OCI-LY1 (cell line): ENCODE results near the gene ITPK1.

Experiments used
- H2AFZ ChIP-seq: fragments of 200-600 bp; sonication (generic), shearing (Covaris generic); 2 replicates; pipeline ENCODE4 v1.6.0; 2014; ENCODE audit warnings: antibody characterized with exemption, mild to moderate bottlenecking, low read length
- H3F3A ChIP-seq: fragments of 200-600 bp; sonication (generic), shearing (Covaris generic); 2 replicates; pipeline ENCODE4 v1.6.0; 2014; ENCODE audit warnings: mild to moderate bottlenecking, antibody characterized with exemption, low read length, moderate library complexity; ENCODE audit not compliant: insufficient read depth
- H3K27ac ChIP-seq: fragments of 200-600 bp; sonication (generic); 2 replicates; pipeline ENCODE4 v1.5.1; 2014; ENCODE audit warnings: low read length, mixed run types, mild to moderate bottlenecking, low read depth; ENCODE audit not compliant: poor library complexity, severe bottlenecking
- H3K27me3 ChIP-seq: fragments of 200-600 bp; sonication (generic); 2 replicates; pipeline ENCODE4 v1.6.0; 2014; ENCODE audit warnings: antibody characterized with exemption, mild to moderate bottlenecking, low read length, moderate library complexity; ENCODE audit not compliant: insufficient read depth
- H3K36me3 ChIP-seq: fragments of 200-600 bp; sonication (generic); 2 replicates; pipeline ENCODE4 v1.6.1; 2014; ENCODE audit warnings: mild to moderate bottlenecking, antibody characterized with exemption, low read length, moderate library complexity, mixed read lengths; ENCODE audit not compliant: insufficient read depth
- H3K4me1 ChIP-seq: fragments of 200-600 bp; sonication (generic); 2 replicates; pipeline ENCODE4 v1.5.1; 2014; ENCODE audit warnings: mild to moderate bottlenecking, low read length, moderate library complexity; ENCODE audit not compliant: insufficient read depth, severe bottlenecking
- H3K4me2 ChIP-seq: fragments of 200-600 bp; sonication (generic), shearing (Covaris generic); 2 replicates; pipeline ENCODE4 v1.6.1; 2014; ENCODE audit warnings: low read length
- H3K4me3 ChIP-seq: fragments of 200-600 bp; sonication (generic); 2 replicates; pipeline ENCODE4 v1.5.1; 2014; ENCODE audit warnings: low read length, low read depth, mild to moderate bottlenecking, mixed read lengths; ENCODE audit not compliant: poor library complexity, severe bottlenecking
- H3K79me2 ChIP-seq: fragments of 200-600 bp; shearing (Covaris generic); 2 replicates; pipeline ENCODE4 v1.6.1; 2016; ENCODE audit warnings: mixed run types, low read length, mixed read lengths; ENCODE audit not compliant: insufficient read depth
- H3K9ac ChIP-seq: fragments of 200-600 bp; sonication (generic), shearing (Covaris generic); 2 replicates; pipeline ENCODE4 v1.6.1; 2014; ENCODE audit warnings: mild to moderate bottlenecking, low read length, mixed read lengths
- H3K9me2 ChIP-seq: fragments of 200-600 bp; sonication (generic), shearing (Covaris generic); 2 replicates; pipeline ENCODE4 v1.6.1; 2014; ENCODE audit warnings: low read depth, mild to moderate bottlenecking, low read length, mixed read lengths
- H3K9me3 ChIP-seq: fragments of 200-600 bp; shearing (Covaris generic); 2 replicates; pipeline ENCODE4 v1.6.1; 2014; ENCODE audit warnings: low read length, mixed read lengths
- H4K20me1 ChIP-seq: fragments of 200-600 bp; sonication (generic), shearing (Covaris generic); 2 replicates; pipeline ENCODE4 v1.6.0; 2016; ENCODE audit warnings: mild to moderate bottlenecking, low read length; ENCODE audit not compliant: insufficient read depth
- CTCF ChIP-seq: fragments of 200-600 bp; sonication (generic), shearing (Covaris generic); IDR thresholded peaks from 2 replicates; pipeline ENCODE4 v1.5.1; 2017; ENCODE audit warnings: mild to moderate bottlenecking, antibody characterized with exemption, low read length, moderate library complexity, mixed read lengths
- EZH2 ChIP-seq: fragments of 200-600 bp; sonication (generic), shearing (Covaris generic); IDR thresholded peaks from 2 replicates; pipeline ENCODE4 v1.8.0; 2017; ENCODE audit warnings: borderline replicate concordance, mixed run types, mild to moderate bottlenecking, antibody characterized with exemption, low read length, moderate library complexity, mixed read lengths

The ITPK1 gene

GRCh38 chr14:93049315-93049714, 66.4 kb downstream of the ITPK1 start:
- Histone ChIP-seq H3K9me2 (no peaks in the 10 kb centered on the region), H2AFZ (no peak overlapping the region), H3K27ac (no peak overlapping the region), H3K9me3 (no peaks in the 10 kb centered on the region), H3F3A (no peaks in the 10 kb centered on the region), H4K20me1 (no peaks in the 10 kb centered on the region), H3K4me3 (no peak overlapping the region), H3K9ac (no peak overlapping the region), H3K36me3 (no peaks in the 10 kb centered on the region), H3K27me3 (peaks cover 8% of the 10 kb centered on the region; the same call in 1 of the 2 replicates), H3K4me2 (no peak overlapping the region), H3K4me1 (no peaks in the 10 kb centered on the region), H3K79me2 (no peaks in the 10 kb centered on the region)
- TF ChIP-seq CTCF (no peak), EZH2 (no peak)

DNA sequence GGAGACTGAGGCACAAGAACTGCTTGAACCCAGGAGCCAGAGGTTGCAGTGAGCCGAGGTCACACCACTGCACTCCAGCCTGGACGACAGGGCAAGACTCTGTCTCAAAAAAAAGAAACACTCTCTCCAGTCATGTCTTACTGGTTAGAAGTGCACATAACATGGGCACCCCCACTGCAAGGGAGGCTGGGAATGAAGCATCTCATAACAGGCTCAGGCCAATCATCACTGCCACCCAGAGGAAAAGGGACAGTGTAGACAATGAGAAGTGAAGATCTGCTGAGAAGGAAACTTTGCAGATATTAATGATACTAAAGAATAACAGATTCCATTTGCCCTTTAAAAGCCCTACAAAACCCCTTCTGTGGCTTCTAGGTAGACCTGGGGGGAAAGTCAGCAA, 66.9 kb downstream of the ITPK1 start:
- Histone ChIP-seq H3K9ac (no peak overlapping the region), H3K79me2 (no peaks in the 10 kb centered on the region), H3K4me1 (no peaks in the 10 kb centered on the region), H3K4me2 (no peak overlapping the region), H3K27me3 (peaks cover 8% of the 10 kb centered on the region; the same call in 1 of the 2 replicates), H3K36me3 (no peaks in the 10 kb centered on the region), H4K20me1 (no peaks in the 10 kb centered on the region), H2AFZ (no peak overlapping the region), H3K4me3 (no peak overlapping the region), H3K9me2 (no peaks in the 10 kb centered on the region), H3F3A (no peaks in the 10 kb centered on the region), H3K9me3 (no peaks in the 10 kb centered on the region), H3K27ac (no peak overlapping the region)
- TF ChIP-seq CTCF (no peak), EZH2 (no peak)

- no peaks in the 10 kb centered on the region for H3F3A ChIP-seq
- no peak overlapping the region for H3K27ac ChIP-seq
- H3K79me2 ChIP-seq: no peaks in the 10 kb centered on the region
- no peak overlapping the region for H3K4me2 ChIP-seq
- no peaks in the 10 kb centered on the region for H4K20me1 ChIP-seq
- no peaks in the 10 kb centered on the region for H3K36me3 ChIP-seq
- H3K27me3 ChIP-seq: peaks cover 8% of the 10 kb centered on the region; the same call in 1 of the 2 replicates
- H3K9ac ChIP-seq: no peak overlapping the region
- H3K9me3 ChIP-seq: no peaks in the 10 kb centered on the region
- H2AFZ ChIP-seq: no peak overlapping the region
- H3K9me2 ChIP-seq: no peaks in the 10 kb centered on the region
- TF ChIP-seq EZH2 (no peak), CTCF (no peak)
- H3K4me1 ChIP-seq: no peaks in the 10 kb centered on the region
- no peak overlapping the region for H3K4me3 ChIP-seq
Observed at GRCh38 chr14:93047661-93048060, 68.1 kb downstream of the ITPK1 start.
